K562 (cell line): Measurements from ENCODE around the gene KNCN. TPM values are rescaled to one million over a fixed set of nuclear protein-coding genes. Genes with fewer than 3 reads are reported as not detected.

Experiments
- BRD4 ChIP-seq: fragments of 200-600 bp; sonication (generic); IDR thresholded peaks from 2 replicates; pipeline ENCODE4 v1.6.1; 2017; ENCODE audit warnings: inconsistent platforms
- CCNT2 ChIP-seq: IDR thresholded peaks from 2 replicates; pipeline ENCODE4 v1.6.1; 2011; ENCODE audit warnings: borderline replicate concordance, low read depth, mild to moderate bottlenecking, moderate library complexity, mixed read lengths, low read length; ENCODE audit not compliant: insufficient read length; ENCODE audit errors: extremely low read depth
- CXXC5 ChIP-seq: fragments of 250-450 bp; sonication (Bioruptor Pico); IDR thresholded peaks from 2 replicates; pipeline ENCODE4 v1.8.0; 2022; ENCODE audit warnings: inconsistent platforms, mild to moderate bottlenecking, moderate library complexity
- EP300 ChIP-seq: IDR thresholded peaks from 2 replicates; pipeline ENCODE4 v1.6.1; 2012; ENCODE audit warnings: low read length, improper control_type of control experiment
- HLTF ChIP-seq: fragments of 450-650 bp; IDR thresholded peaks from 2 replicates; pipeline ENCODE4 v1.6.1; 2016
- PHB ChIP-seq: fragments of 250-450 bp; sonication (Bioruptor Pico); IDR thresholded peaks from 2 replicates; pipeline ENCODE4 v1.5.0; 2021
- RFX1 ChIP-seq: fragments of 450-650 bp; IDR thresholded peaks from 2 replicates; pipeline ENCODE4 v1.6.1; 2016; ENCODE audit warnings: mild to moderate bottlenecking, moderate library complexity
- SIN3B ChIP-seq: fragments of 450-650 bp; IDR thresholded peaks from 2 replicates; pipeline ENCODE4 v1.6.1; 2017; ENCODE audit warnings: low read depth, mild to moderate bottlenecking, moderate library complexity
- STAG1 ChIP-seq: sonication (generic); formaldehyde crosslinking; IDR thresholded peaks from 2 replicates; pipeline ENCODE4 v1.5.0; 2020; ENCODE audit warnings: missing genetic modification reagents, borderline replicate concordance
- THRAP3 ChIP-seq: fragments of 450-650 bp; IDR thresholded peaks from 2 replicates; pipeline ENCODE4 v1.6.1; 2016; ENCODE audit warnings: mild to moderate bottlenecking, inconsistent platforms, borderline replicate concordance
- XRCC5 ChIP-seq: fragments of 200-400 bp; formaldehyde crosslinking; IDR thresholded peaks from 2 replicates; pipeline ENCODE4 v1.6.1; 2017; ENCODE audit warnings: low read depth, mild to moderate bottlenecking, low read length
- ZNF12 ChIP-seq: sonication (generic); formaldehyde crosslinking; IDR thresholded peaks from 2 replicates; pipeline ENCODE4 v1.4.0; 2020; ENCODE audit warnings: mild to moderate bottlenecking, missing genetic modification reagents
- polyA plus RNA-seq, 8 experiments: library from polyadenylated mRNA; depleted of rRNA in 4 of 8; stranded (reverse) in 5 of 8; unstranded in 3 of 8; fragments of >200 nt; fragmentation: Nextera tagmentation in 2 of 8; fragmentation: Illumina TruSeq in 1 of 8; extraction: Ambion mirVana in 2 of 8; extraction: Trizol in 1 of 8; gene quantifications; 2 replicates each; pipeline versions ENCODE4 v1.2.1 to v1.2.3, GENCODE V29; 2011 to 2014; ENCODE audit warnings: inconsistent platforms in 1 of 8, missing spikeins in 1 of 8
- total RNA-seq, 7 experiments: library from RNA; depleted of rRNA in 6 of 7; stranded (reverse); fragments of >200 nt in 6 of 7; fragmentation: Illumina TruSeq in 2 of 7; extraction: Trizol in 2 of 7; gene quantifications; 2 replicates each; pipeline versions ENCODE4 v1.2.1 to v1.2.3, GENCODE V29; 2011 to 2021; ENCODE audit warnings: low replicate concordance in 1 of 7
- TF ChIP-seq, protein P1 (sequence below): sonication (generic); formaldehyde crosslinking; IDR thresholded peaks from 2 replicates; pipeline ENCODE4 v1.8.1; 2023; ENCODE audit warnings: mild to moderate bottlenecking, missing genetic modification reagents
- TF ChIP-seq, protein P2 (sequence below), 3 experiments: fragments of 200-800 bp in 1 of 3; sonication (Bioruptor generic) in 1 of 3; sonication (generic) in 1 of 3; formaldehyde crosslinking in 1 of 3; IDR thresholded peaks; 2 replicates each; pipeline versions ENCODE4 v1.6.1 to v1.8.0; 2016 to 2022; ENCODE audit warnings: mild to moderate bottlenecking in 2 of 3, missing compliant biosample characterization in 2 of 3, missing genetic modification characterization in 2 of 3, missing genetic modification reagents in 1 of 3
- TF ChIP-seq, protein P3 (sequence below): fragments of 450-650 bp; formaldehyde crosslinking; IDR thresholded peaks from 2 replicates; pipeline ENCODE4 v1.4.0; 2020; ENCODE audit warnings: mild to moderate bottlenecking, moderate library complexity
- TF ChIP-seq, protein P4 (sequence below): sonication (generic); formaldehyde crosslinking; IDR thresholded peaks from 2 replicates; pipeline ENCODE4 v1.8.0; 2023; ENCODE audit warnings: mild to moderate bottlenecking, missing genetic modification reagents
- TF ChIP-seq, protein P5 (sequence below), 3 experiments: IDR thresholded peaks in 2 of 3; conservative IDR thresholded peaks in 1 of 3; 2 replicates each; pipeline ENCODE4 v1.5.1; 2011 to 2012; ENCODE audit warnings: low read length in 3 of 3, mild to moderate bottlenecking in 3 of 3, control low read depth in 2 of 3, improper control_type of control experiment in 1 of 3, inconsistent platforms in 1 of 3, low read depth in 1 of 3, mixed read lengths in 1 of 3, moderate library complexity in 1 of 3; ENCODE audit not compliant: insufficient read depth in 2 of 3
- TF ChIP-seq, protein P6 (sequence below): sonication (generic); formaldehyde crosslinking; IDR thresholded peaks from 2 replicates; pipeline ENCODE4 v1.8.0; 2022; ENCODE audit warnings: mild to moderate bottlenecking, missing genetic modification reagents, borderline replicate concordance

Gene KNCN
- total and polyA plus RNA-seq, 9 of the 15 experiments (the other 6 are each of a cell fraction or from before 2014, with no cell fraction given), result not detected

DNA sequence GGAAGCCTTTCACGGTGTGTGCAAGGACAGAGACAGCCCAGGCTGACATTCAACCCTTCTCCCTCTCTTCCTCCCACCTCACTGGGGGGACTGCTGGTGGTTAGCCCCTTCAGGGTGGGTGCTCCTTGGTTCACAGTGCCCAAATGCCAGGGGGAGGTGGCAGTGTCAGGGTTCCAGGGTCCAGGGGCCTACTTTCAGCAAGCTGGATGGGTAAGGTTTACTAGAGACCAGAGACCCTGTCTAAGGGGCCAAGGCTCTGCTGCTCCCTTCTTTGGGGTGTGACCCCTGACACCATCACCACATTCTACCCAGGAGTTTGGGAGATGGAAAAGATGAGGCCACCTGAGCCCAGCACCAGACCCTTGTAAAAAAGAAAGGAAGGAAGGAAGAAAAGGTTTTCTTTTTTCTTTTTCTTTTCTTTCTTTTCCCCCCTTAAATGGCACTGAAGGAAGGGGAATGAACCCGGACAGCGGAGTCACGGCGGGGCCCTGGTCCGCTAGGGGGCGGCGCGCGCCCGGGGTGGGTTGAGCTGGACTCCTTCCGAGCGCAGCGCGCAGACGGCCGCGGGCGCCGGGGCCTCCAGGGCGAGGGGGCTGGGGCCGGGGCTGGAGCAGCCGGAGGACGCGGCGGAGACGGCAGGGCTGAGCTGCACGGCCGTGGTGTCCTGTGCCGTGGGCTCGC lies 18.8 kb downstream of the KNCN start (continued):
- peak; percentile 81 for TF ChIP-seq XRCC5
- no peak for TF ChIP-seq EP300
- TF ChIP-seq, protein P1, sequence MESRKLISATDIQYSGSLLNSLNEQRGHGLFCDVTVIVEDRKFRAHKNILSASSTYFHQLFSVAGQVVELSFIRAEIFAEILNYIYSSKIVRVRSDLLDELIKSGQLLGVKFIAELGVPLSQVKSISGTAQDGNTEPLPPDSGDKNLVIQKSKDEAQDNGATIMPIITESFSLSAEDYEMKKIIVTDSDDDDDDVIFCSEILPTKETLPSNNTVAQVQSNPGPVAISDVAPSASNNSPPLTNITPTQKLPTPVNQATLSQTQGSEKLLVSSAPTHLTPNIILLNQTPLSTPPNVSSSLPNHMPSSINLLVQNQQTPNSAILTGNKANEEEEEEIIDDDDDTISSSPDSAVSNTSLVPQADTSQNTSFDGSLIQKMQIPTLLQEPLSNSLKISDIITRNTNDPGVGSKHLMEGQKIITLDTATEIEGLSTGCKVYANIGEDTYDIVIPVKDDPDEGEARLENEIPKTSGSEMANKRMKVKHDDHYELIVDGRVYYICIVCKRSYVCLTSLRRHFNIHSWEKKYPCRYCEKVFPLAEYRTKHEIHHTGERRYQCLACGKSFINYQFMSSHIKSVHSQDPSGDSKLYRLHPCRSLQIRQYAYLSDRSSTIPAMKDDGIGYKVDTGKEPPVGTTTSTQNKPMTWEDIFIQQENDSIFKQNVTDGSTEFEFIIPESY, result peak; percentile 63; the same call in 1 of the 2 replicates
- no peak for TF ChIP-seq SIN3B
- TF ChIP-seq, protein P2, sequence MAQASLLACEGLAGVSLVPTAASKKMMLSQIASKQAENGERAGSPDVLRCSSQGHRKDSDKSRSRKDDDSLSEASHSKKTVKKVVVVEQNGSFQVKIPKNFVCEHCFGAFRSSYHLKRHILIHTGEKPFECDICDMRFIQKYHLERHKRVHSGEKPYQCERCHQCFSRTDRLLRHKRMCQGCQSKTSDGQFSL (CRISPR knock-in tag; IDR thresholded peaks at IDR 0.05), result no peak
- TF ChIP-seq, protein P2 (tag; IDR thresholded peaks at IDR 0.05), result no peak
- no peak for TF ChIP-seq RFX1
- TF ChIP-seq, protein P3, sequence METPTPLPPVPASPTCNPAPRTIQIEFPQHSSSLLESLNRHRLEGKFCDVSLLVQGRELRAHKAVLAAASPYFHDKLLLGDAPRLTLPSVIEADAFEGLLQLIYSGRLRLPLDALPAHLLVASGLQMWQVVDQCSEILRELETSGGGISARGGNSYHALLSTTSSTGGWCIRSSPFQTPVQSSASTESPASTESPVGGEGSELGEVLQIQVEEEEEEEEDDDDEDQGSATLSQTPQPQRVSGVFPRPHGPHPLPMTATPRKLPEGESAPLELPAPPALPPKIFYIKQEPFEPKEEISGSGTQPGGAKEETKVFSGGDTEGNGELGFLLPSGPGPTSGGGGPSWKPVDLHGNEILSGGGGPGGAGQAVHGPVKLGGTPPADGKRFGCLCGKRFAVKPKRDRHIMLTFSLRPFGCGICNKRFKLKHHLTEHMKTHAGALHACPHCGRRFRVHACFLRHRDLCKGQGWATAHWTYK (CRISPR knock-in tag), result no peak
- no peak for TF ChIP-seq HLTF
- TF ChIP-seq CCNT2, result peak; percentile 13
- no peak for TF ChIP-seq BRD4
- TF ChIP-seq, protein P4, sequence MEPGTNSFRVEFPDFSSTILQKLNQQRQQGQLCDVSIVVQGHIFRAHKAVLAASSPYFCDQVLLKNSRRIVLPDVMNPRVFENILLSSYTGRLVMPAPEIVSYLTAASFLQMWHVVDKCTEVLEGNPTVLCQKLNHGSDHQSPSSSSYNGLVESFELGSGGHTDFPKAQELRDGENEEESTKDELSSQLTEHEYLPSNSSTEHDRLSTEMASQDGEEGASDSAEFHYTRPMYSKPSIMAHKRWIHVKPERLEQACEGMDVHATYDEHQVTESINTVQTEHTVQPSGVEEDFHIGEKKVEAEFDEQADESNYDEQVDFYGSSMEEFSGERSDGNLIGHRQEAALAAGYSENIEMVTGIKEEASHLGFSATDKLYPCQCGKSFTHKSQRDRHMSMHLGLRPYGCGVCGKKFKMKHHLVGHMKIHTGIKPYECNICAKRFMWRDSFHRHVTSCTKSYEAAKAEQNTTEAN, result no peak
- peak; percentile 64 for TF ChIP-seq CXXC5
- TF ChIP-seq PHB (CRISPR knock-in tag), result no peak
- no peak for TF ChIP-seq ZNF12 (CRISPR knock-in tag)
- TF ChIP-seq STAG1, result peak; percentile 55; the same call in 1 of the 2 replicates
- TF ChIP-seq, protein P5, sequence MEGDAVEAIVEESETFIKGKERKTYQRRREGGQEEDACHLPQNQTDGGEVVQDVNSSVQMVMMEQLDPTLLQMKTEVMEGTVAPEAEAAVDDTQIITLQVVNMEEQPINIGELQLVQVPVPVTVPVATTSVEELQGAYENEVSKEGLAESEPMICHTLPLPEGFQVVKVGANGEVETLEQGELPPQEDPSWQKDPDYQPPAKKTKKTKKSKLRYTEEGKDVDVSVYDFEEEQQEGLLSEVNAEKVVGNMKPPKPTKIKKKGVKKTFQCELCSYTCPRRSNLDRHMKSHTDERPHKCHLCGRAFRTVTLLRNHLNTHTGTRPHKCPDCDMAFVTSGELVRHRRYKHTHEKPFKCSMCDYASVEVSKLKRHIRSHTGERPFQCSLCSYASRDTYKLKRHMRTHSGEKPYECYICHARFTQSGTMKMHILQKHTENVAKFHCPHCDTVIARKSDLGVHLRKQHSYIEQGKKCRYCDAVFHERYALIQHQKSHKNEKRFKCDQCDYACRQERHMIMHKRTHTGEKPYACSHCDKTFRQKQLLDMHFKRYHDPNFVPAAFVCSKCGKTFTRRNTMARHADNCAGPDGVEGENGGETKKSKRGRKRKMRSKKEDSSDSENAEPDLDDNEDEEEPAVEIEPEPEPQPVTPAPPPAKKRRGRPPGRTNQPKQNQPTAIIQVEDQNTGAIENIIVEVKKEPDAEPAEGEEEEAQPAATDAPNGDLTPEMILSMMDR (IDR thresholded peaks at IDR 0.05 in 2 of 3, conservative IDR thresholded peaks at IDR 0.05 in 1 of 3; ENCODE audit: insufficient read depth in 2 of 3, low read depth in 1 of 3, low read length in 3 of 3), result peak; percentile 84 to 91 (median 86)
- no peak for TF ChIP-seq THRAP3
- TF ChIP-seq, protein P6, sequence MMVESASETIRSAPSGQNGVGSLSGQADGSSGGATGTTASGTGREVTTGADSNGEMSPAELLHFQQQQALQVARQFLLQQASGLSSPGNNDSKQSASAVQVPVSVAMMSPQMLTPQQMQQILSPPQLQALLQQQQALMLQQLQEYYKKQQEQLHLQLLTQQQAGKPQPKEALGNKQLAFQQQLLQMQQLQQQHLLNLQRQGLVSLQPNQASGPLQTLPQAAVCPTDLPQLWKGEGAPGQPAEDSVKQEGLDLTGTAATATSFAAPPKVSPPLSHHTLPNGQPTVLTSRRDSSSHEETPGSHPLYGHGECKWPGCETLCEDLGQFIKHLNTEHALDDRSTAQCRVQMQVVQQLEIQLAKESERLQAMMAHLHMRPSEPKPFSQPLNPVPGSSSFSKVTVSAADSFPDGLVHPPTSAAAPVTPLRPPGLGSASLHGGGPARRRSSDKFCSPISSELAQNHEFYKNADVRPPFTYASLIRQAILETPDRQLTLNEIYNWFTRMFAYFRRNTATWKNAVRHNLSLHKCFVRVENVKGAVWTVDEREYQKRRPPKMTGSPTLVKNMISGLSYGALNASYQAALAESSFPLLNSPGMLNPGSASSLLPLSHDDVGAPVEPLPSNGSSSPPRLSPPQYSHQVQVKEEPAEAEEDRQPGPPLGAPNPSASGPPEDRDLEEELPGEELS (CRISPR knock-in tag), result no peak
